ENCODE results near the gene C1orf116.

- TF ChIP-seq, protein P1, sequence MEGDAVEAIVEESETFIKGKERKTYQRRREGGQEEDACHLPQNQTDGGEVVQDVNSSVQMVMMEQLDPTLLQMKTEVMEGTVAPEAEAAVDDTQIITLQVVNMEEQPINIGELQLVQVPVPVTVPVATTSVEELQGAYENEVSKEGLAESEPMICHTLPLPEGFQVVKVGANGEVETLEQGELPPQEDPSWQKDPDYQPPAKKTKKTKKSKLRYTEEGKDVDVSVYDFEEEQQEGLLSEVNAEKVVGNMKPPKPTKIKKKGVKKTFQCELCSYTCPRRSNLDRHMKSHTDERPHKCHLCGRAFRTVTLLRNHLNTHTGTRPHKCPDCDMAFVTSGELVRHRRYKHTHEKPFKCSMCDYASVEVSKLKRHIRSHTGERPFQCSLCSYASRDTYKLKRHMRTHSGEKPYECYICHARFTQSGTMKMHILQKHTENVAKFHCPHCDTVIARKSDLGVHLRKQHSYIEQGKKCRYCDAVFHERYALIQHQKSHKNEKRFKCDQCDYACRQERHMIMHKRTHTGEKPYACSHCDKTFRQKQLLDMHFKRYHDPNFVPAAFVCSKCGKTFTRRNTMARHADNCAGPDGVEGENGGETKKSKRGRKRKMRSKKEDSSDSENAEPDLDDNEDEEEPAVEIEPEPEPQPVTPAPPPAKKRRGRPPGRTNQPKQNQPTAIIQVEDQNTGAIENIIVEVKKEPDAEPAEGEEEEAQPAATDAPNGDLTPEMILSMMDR (IDR thresholded peaks at IDR 0.05; ENCODE audit: low read depth, low read length), result no peak
- no peak for TF ChIP-seq POLR2A (IDR thresholded peaks at IDR 0.05; ENCODE audit: extremely low read depth, insufficient read length)
- TF ChIP-seq, protein P2, sequence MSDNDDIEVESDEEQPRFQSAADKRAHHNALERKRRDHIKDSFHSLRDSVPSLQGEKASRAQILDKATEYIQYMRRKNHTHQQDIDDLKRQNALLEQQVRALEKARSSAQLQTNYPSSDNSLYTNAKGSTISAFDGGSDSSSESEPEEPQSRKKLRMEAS (IDR thresholded peaks at IDR 0.05; ENCODE audit: low read depth, low read length), result no peak
- TF ChIP-seq MYC (IDR thresholded peaks at IDR 0.05; ENCODE audit: low read depth, low read length), result no peak
Measured at GRCh38 chr1:206978259-206978658, 54.3 kb downstream of the C1orf116 start.

All from NB4 (cell line).